GM23338 (cell line): Measurements from ENCODE around the gene FILIP1. TPM values are rescaled to one million over a fixed set of nuclear protein-coding genes. Genes with fewer than 3 reads are reported as not detected.

Source experiments
- ATAC-seq: fragments of 200-7000 bp; cut with Tn5 transposase; 3 replicates; pipeline ENCODE4 v1.9.1; 2020
- DNase-seq: peaks from one replicate; pipeline ENCODE4 v3.0.0-alpha.2; 2015; ENCODE audit warnings: low spot score
- H2AFZ ChIP-seq: fragments of 200-600 bp; sonication (generic); 2 replicates; pipeline ENCODE4 v1.8.0; 2016; ENCODE audit warnings: antibody characterized with exemption, mild to moderate bottlenecking, moderate library complexity
- H3F3A ChIP-seq: fragments of 200-600 bp; sonication (generic); replicated peaks from 2 replicates; pipeline ENCODE4 v1.8.0; 2017; ENCODE audit warnings: antibody characterized with exemption, mixed run types, low read depth
- H3K27ac ChIP-seq: fragments of 200-600 bp; sonication (generic); 2 replicates; pipeline ENCODE4 v1.6.1; 2016; ENCODE audit warnings: low read depth
- H3K27me3 ChIP-seq: fragments of 200-600 bp; sonication (generic); 2 replicates; pipeline ENCODE4 v1.8.0; 2016; ENCODE audit warnings: mild to moderate bottlenecking, mixed run types, moderate library complexity; ENCODE audit not compliant: insufficient read depth
- H3K36me3 ChIP-seq: fragments of 200-600 bp; sonication (generic); 2 replicates; pipeline ENCODE4 v1.8.0; 2016; ENCODE audit warnings: mild to moderate bottlenecking; ENCODE audit not compliant: insufficient read depth
- H3K4me1 ChIP-seq: fragments of 200-600 bp; sonication (generic); 2 replicates; pipeline ENCODE4 v1.8.0; 2016; ENCODE audit warnings: mild to moderate bottlenecking, moderate library complexity; ENCODE audit not compliant: insufficient read depth
- H3K4me2 ChIP-seq: fragments of 200-600 bp; sonication (generic); 2 replicates; pipeline ENCODE4 v1.7.1; 2017; ENCODE audit warnings: mixed run types
- H3K4me3 ChIP-seq: fragments of 200-600 bp; sonication (generic); 2 replicates; pipeline ENCODE4 v1.6.1; 2016; ENCODE audit warnings: mixed run types
- H3K79me2 ChIP-seq: fragments of 200-600 bp; sonication (generic); replicated peaks from 2 replicates; pipeline ENCODE4 v1.8.0; 2017; ENCODE audit warnings: mild to moderate bottlenecking; ENCODE audit not compliant: insufficient read depth
- H3K9me2 ChIP-seq: fragments of 200-600 bp; sonication (generic); 2 replicates; pipeline ENCODE4 v1.8.0; 2017; ENCODE audit not compliant: insufficient read depth
- H4K20me1 ChIP-seq: fragments of 200-600 bp; sonication (generic); replicated peaks from 2 replicates; pipeline ENCODE4 v1.8.0; 2017; ENCODE audit warnings: mild to moderate bottlenecking; ENCODE audit not compliant: insufficient read depth
- H3K27ac Mint-ChIP-seq: 2 replicates; pipeline ENCODE4 v1.8.0; 2020; ENCODE audit warnings: inconsistent platforms, mild to moderate bottlenecking, moderate library complexity, mixed read lengths
- H3K27me3 Mint-ChIP-seq: 3 replicates; pipeline ENCODE4 v1.8.0; 2022; ENCODE audit warnings: low read depth, mild to moderate bottlenecking, moderate library complexity, mixed read lengths, inconsistent platforms; ENCODE audit not compliant: insufficient read depth, poor library complexity
- H3K36me3 Mint-ChIP-seq: 3 replicates; pipeline ENCODE4 v1.8.0; 2021; ENCODE audit warnings: low read depth, mild to moderate bottlenecking, inconsistent platforms, moderate library complexity, mixed read lengths
- H3K4me1 Mint-ChIP-seq: 3 replicates; pipeline ENCODE4 v1.8.0; 2020; ENCODE audit warnings: mild to moderate bottlenecking, inconsistent platforms, mixed read lengths
- H3K4me3 Mint-ChIP-seq: 3 replicates; pipeline ENCODE4 v1.8.0; 2021; ENCODE audit warnings: moderate library complexity, mild to moderate bottlenecking, inconsistent platforms, mixed read lengths
- H3K9me3 Mint-ChIP-seq: 3 replicates; pipeline ENCODE4 v1.8.0; 2020; ENCODE audit warnings: moderate library complexity, mild to moderate bottlenecking, inconsistent platforms, mixed read lengths
- EZH2 ChIP-seq: fragments of 200-600 bp; sonication (generic); IDR thresholded peaks from one replicate; pipeline ENCODE4 v1.8.0; 2017; ENCODE audit warnings: antibody characterized with exemption, mild to moderate bottlenecking, low read depth; ENCODE audit not compliant: unreplicated experiment
- STAT1 ChIP-seq: IDR thresholded peaks from one replicate; pipeline ENCODE4 v1.6.1; 2016; ENCODE audit warnings: antibody characterized with exemption; ENCODE audit not compliant: unreplicated experiment
- polyA plus RNA-seq: library from polyadenylated mRNA; unstranded; fragments of >200 nt; fragmentation: Nextera tagmentation; extraction: Ambion mirVana; gene quantifications from 2 replicates; pipeline ENCODE4 v1.2.1, GENCODE V29; 2016
- total RNA-seq: library from RNA; depleted of rRNA; stranded (reverse); fragments of >200 nt; shearing (Covaris generic); gene quantifications from 2 replicates; pipeline ENCODE4 v1.2.3, GENCODE V29; 2014
- TF ChIP-seq, protein P1 (sequence below): IDR thresholded peaks from 2 replicates; pipeline ENCODE4 v1.6.1; 2016; ENCODE audit warnings: antibody characterized with exemption
- TF ChIP-seq, protein P2 (sequence below): fragments of 250-450 bp; sonication (Bioruptor Pico); IDR thresholded peaks from 2 replicates; pipeline ENCODE4 v1.5.0; 2020; ENCODE audit warnings: mild to moderate bottlenecking, moderate library complexity
- TF ChIP-seq, protein P3 (sequence below): IDR thresholded peaks from one replicate; pipeline ENCODE4 v1.6.1; 2018; ENCODE audit warnings: antibody characterized with exemption; ENCODE audit not compliant: unreplicated experiment

FILIP1 gene
- total and polyA plus RNA-seq, 2 experiments from 2014 or later, result 3.7 to 6.4 TPM

DNA sequence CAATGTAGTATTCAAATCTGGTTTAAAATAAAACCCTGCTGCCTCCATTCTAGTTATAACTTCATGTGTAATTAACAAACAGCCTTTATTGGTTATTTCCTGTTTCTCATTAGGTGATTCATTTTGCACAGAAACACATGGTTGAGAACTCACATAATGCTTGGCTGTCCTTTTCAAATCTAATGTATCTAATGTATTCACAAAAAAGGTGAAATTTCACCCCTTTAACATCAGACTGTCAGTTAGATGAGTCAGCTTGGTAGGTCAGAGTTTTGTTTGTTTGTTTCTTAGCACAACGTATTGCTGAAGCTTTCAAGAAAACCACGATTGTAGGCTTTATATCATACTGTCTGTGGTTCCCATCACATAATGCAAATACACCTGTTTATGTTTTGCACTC lies 130.3 kb downstream of the FILIP1 start (continued):
- no peak for TF ChIP-seq EZH2
- TF ChIP-seq, protein P1, sequence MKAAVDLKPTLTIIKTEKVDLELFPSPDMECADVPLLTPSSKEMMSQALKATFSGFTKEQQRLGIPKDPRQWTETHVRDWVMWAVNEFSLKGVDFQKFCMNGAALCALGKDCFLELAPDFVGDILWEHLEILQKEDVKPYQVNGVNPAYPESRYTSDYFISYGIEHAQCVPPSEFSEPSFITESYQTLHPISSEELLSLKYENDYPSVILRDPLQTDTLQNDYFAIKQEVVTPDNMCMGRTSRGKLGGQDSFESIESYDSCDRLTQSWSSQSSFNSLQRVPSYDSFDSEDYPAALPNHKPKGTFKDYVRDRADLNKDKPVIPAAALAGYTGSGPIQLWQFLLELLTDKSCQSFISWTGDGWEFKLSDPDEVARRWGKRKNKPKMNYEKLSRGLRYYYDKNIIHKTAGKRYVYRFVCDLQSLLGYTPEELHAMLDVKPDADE, result no peak
- TF ChIP-seq, protein P2, sequence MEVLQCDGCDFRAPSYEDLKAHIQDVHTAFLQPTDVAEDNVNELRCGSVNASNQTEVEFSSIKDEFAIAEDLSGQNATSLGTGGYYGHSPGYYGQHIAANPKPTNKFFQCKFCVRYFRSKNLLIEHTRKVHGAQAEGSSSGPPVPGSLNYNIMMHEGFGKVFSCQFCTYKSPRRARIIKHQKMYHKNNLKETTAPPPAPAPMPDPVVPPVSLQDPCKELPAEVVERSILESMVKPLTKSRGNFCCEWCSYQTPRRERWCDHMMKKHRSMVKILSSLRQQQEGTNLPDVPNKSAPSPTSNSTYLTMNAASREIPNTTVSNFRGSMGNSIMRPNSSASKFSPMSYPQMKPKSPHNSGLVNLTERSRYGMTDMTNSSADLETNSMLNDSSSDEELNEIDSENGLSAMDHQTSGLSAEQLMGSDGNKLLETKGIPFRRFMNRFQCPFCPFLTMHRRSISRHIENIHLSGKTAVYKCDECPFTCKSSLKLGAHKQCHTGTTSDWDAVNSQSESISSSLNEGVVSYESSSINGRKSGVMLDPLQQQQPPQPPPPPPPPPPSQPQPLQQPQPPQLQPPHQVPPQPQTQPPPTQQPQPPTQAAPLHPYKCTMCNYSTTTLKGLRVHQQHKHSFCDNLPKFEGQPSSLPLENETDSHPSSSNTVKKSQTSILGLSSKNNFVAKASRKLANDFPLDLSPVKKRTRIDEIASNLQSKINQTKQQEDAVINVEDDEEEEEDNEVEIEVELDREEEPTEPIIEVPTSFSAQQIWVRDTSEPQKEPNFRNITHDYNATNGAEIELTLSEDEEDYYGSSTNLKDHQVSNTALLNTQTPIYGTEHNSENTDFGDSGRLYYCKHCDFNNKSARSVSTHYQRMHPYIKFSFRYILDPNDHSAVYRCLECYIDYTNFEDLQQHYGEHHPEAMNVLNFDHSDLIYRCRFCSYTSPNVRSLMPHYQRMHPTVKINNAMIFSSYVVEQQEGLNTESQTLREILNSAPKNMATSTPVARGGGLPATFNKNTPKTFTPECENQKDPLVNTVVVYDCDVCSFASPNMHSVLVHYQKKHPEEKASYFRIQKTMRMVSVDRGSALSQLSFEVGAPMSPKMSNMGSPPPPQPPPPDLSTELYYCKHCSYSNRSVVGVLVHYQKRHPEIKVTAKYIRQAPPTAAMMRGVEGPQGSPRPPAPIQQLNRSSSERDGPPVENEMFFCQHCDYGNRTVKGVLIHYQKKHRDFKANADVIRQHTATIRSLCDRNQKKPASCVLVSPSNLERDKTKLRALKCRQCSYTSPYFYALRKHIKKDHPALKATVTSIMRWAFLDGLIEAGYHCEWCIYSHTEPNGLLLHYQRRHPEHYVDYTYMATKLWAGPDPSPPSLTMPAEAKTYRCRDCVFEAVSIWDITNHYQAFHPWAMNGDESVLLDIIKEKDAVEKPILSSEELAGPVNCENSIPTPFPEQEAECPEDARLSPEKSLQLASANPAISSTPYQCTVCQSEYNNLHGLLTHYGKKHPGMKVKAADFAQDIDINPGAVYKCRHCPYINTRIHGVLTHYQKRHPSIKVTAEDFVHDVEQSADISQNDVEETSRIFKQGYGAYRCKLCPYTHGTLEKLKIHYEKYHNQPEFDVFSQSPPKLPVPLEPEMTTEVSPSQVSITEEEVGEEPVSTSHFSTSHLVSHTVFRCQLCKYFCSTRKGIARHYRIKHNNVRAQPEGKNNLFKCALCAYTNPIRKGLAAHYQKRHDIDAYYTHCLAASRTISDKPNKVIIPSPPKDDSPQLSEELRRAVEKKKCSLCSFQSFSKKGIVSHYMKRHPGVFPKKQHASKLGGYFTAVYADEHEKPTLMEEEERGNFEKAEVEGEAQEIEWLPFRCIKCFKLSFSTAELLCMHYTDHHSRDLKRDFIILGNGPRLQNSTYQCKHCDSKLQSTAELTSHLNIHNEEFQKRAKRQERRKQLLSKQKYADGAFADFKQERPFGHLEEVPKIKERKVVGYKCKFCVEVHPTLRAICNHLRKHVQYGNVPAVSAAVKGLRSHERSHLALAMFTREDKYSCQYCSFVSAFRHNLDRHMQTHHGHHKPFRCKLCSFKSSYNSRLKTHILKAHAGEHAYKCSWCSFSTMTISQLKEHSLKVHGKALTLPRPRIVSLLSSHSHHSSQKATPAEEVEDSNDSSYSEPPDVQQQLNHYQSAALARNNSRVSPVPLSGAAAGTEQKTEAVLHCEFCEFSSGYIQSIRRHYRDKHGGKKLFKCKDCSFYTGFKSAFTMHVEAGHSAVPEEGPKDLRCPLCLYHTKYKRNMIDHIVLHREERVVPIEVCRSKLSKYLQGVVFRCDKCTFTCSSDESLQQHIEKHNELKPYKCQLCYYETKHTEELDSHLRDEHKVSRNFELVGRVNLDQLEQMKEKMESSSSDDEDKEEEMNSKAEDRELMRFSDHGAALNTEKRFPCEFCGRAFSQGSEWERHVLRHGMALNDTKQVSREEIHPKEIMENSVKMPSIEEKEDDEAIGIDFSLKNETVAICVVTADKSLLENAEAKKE, result no peak
- no peak for TF ChIP-seq STAT1

DNA sequence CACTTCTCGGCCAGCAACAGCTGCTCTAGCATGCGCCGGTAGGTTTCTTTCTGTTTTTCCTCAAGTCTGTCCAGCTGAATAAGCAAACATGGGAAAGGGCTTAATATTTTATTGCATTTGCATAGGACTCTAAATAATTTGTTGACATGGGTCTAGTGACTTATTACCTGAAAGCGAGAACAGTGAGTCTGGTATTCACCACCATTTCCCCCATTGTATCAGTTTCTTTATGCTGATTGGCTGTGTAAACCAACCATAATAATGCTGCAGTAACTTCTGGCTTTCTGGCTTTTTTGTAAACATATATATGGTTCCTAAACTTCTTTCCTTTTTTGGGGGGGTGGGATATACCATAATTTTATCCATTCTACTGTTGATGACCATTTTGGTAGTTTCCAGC lies 140.0 kb downstream of the FILIP1 start:
- Histone ChIP-seq H4K20me1 (no peaks in the 10 kb centered on the region), H3K4me1 (peaks cover 9% of the 10 kb centered on the region), H3K79me2 (no peaks in the 10 kb centered on the region), H2AFZ (no peak overlapping the region), H3K27me3 (no peaks in the 10 kb centered on the region), H3K36me3 (no peaks in the 10 kb centered on the region), H3K9me2 (no peaks in the 10 kb centered on the region), H3K4me2 (no peak overlapping the region), H3K27ac (no peak overlapping the region), H3F3A (no peaks in the 10 kb centered on the region), H3K4me3 (no peak overlapping the region)
- Mint-ChIP-seq H3K4me1 (peaks cover 24% of the 10 kb centered on the region), H3K4me3 (no peak overlapping the region), H3K27me3 (peaks cover 4% of the 10 kb centered on the region), H3K9me3 (no peaks in the 10 kb centered on the region), H3K36me3 (no peaks in the 10 kb centered on the region), H3K27ac (no peak overlapping the region)
- DNase-seq (no peak), ATAC-seq (no peak)
- TF ChIP-seq, protein P2, result no peak
- TF ChIP-seq, protein P3, sequence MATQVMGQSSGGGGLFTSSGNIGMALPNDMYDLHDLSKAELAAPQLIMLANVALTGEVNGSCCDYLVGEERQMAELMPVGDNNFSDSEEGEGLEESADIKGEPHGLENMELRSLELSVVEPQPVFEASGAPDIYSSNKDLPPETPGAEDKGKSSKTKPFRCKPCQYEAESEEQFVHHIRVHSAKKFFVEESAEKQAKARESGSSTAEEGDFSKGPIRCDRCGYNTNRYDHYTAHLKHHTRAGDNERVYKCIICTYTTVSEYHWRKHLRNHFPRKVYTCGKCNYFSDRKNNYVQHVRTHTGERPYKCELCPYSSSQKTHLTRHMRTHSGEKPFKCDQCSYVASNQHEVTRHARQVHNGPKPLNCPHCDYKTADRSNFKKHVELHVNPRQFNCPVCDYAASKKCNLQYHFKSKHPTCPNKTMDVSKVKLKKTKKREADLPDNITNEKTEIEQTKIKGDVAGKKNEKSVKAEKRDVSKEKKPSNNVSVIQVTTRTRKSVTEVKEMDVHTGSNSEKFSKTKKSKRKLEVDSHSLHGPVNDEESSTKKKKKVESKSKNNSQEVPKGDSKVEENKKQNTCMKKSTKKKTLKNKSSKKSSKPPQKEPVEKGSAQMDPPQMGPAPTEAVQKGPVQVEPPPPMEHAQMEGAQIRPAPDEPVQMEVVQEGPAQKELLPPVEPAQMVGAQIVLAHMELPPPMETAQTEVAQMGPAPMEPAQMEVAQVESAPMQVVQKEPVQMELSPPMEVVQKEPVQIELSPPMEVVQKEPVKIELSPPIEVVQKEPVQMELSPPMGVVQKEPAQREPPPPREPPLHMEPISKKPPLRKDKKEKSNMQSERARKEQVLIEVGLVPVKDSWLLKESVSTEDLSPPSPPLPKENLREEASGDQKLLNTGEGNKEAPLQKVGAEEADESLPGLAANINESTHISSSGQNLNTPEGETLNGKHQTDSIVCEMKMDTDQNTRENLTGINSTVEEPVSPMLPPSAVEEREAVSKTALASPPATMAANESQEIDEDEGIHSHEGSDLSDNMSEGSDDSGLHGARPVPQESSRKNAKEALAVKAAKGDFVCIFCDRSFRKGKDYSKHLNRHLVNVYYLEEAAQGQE, result no peak
